A549 (cell line): ENCODE data around the gene REG3A. TPM values are rescaled to one million over a fixed set of nuclear protein-coding genes. Genes with fewer than 3 reads are reported as not detected.

Experiments
- ATAC-seq, 2 experiments: fragments of 200-7000 bp in 1 of 2; fragments of >200 bp in 1 of 2; cut with Nextera tagmentation in 1 of 2; cut with Tn5 transposase in 1 of 2; 3 replicates each; pipeline versions ENCODE4 v1.8.0 to v1.9.1; 2018 to 2020; ENCODE audit warnings: mild to moderate bottlenecking in 1 of 2, moderate library complexity in 1 of 2
- CTCF ChIA-PET: fragments of 300-600 bp; sonication (Branson Sonifier 250); formaldehyde crosslinking; extraction: SDS; loops from one replicate; lab custom pipeline; 2021; ENCODE audit warnings: antibody characterized with exemption, inconsistent platforms; lab: Yijun Ruan, JAX
- POLR2A ChIA-PET: fragments of 350-600 bp; formaldehyde crosslinking; extraction: SDS; loops from one replicate; lab custom pipeline; 2021; ENCODE audit warnings: antibody characterized with exemption, inconsistent platforms; lab: Yijun Ruan, JAX
- DNase-seq, 2 experiments: peaks; one replicate each; pipeline versions ENCODE4 v3.0.0 to v3.0.0-alpha.2; 2011 to 2016; ENCODE audit warnings: low read depth in 1 of 2, low spot score in 1 of 2
- FAIRE-seq: peaks from 2 replicates; lab custom pipeline; 2011; peaks lifted over from hg19 to GRCh38; lab: Jason Lieb, UNC
- H3K27ac ChIP-seq, 2 experiments: fragments of >200 bp; sonication (Bioruptor Twin); formaldehyde crosslinking; 3 replicates each; pipeline ENCODE4 v1.5.1; 2016 to 2017
- H3K4me1 ChIP-seq: fragments of >200 bp; sonication (Bioruptor Twin); formaldehyde crosslinking; 3 replicates; pipeline ENCODE4 v1.6.1; 2016
- H3K4me2 ChIP-seq: fragments of >200 bp; sonication (Bioruptor Twin); formaldehyde crosslinking; 3 replicates; pipeline ENCODE4 v1.6.1; 2016
- H3K4me3 ChIP-seq: fragments of >200 bp; sonication (Bioruptor Twin); formaldehyde crosslinking; 3 replicates; pipeline ENCODE4 v1.5.1; 2016
- H3K9me3 ChIP-seq: fragments of >200 bp; sonication (Bioruptor Twin); formaldehyde crosslinking; 3 replicates; pipeline ENCODE4 v1.6.1; 2016
- BCL3 ChIP-seq: fragments of >200 bp; sonication (Bioruptor Twin); formaldehyde crosslinking; IDR thresholded peaks from 3 replicates; pipeline ENCODE4 v1.6.1; 2016
- CHD2 ChIP-seq: fragments of 150-350 bp; IDR thresholded peaks from 2 replicates; pipeline ENCODE4 v1.6.1; 2014; ENCODE audit warnings: low read length; ENCODE audit not compliant: partially characterized antibody
- CTCF ChIP-seq: fragments of >200 bp; sonication (Bioruptor Twin); formaldehyde crosslinking; IDR thresholded peaks from 3 replicates; pipeline ENCODE4 v1.5.1; 2016
- E2F6 ChIP-seq: IDR thresholded peaks from 2 replicates; pipeline ENCODE4 v1.6.1; 2012; ENCODE audit warnings: low read depth, borderline replicate concordance
- FOSB ChIP-seq: fragments of 250-450 bp; sonication (Bioruptor Pico); IDR thresholded peaks from 2 replicates; pipeline ENCODE4 v1.5.0; 2020; ENCODE audit warnings: mild to moderate bottlenecking, moderate library complexity
- FOSL2 ChIP-seq, 2 experiments: fragments of 450-650 bp in 1 of 2; fragments of >200 bp in 1 of 2; sonication (Bioruptor Twin) in 1 of 2; formaldehyde crosslinking; IDR thresholded peaks; 2 replicates each; pipeline versions ENCODE4 v1.5.0 to v1.6.1; 2016 to 2020; ENCODE audit warnings: mild to moderate bottlenecking in 1 of 2, moderate library complexity in 1 of 2
- FOXS1 ChIP-seq: fragments of 250-450 bp; sonication (Bioruptor Pico); IDR thresholded peaks from 2 replicates; pipeline ENCODE4 v1.5.0; 2020; ENCODE audit warnings: mild to moderate bottlenecking, moderate library complexity
- HMGXB4 ChIP-seq: fragments of 250-450 bp; sonication (Bioruptor Pico); IDR thresholded peaks from 2 replicates; pipeline ENCODE4 v1.5.0; 2021; ENCODE audit warnings: mild to moderate bottlenecking, moderate library complexity, borderline replicate concordance
- HOXA7 ChIP-seq: fragments of 250-450 bp; sonication (Bioruptor Pico); IDR thresholded peaks from 2 replicates; pipeline ENCODE4 v1.5.0; 2020; ENCODE audit warnings: mild to moderate bottlenecking, moderate library complexity
- MAFK ChIP-seq: fragments of 450-650 bp; IDR thresholded peaks from 2 replicates; pipeline ENCODE4 v1.6.1; 2014; ENCODE audit not compliant: partially characterized antibody
- MAZ ChIP-seq: fragments of 150-350 bp; IDR thresholded peaks from 2 replicates; pipeline ENCODE4 v1.6.1; 2014; ENCODE audit warnings: antibody characterized with exemption, low read depth, low read length, borderline replicate concordance
- NR3C1 ChIP-seq: fragments of >200 bp; sonication (Bioruptor Twin); formaldehyde crosslinking; IDR thresholded peaks from 3 replicates; pipeline ENCODE4 v1.6.1; 2017
- PHF8 ChIP-seq: fragments of 200-600 bp; sonication (generic); IDR thresholded peaks from 2 replicates; pipeline ENCODE4 v1.6.1; 2016; ENCODE audit warnings: low read depth, mild to moderate bottlenecking, antibody characterized with exemption, moderate library complexity, borderline replicate concordance
- POLR2A ChIP-seq: IDR thresholded peaks from 2 replicates; pipeline ENCODE4 v1.6.1; 2012; ENCODE audit warnings: mild to moderate bottlenecking, low read length
- POLR2AphosphoS2 ChIP-seq: conservative IDR thresholded peaks from 2 replicates; pipeline ENCODE4 v1.6.1; 2012; ENCODE audit warnings: low read length, improper control_type of control experiment, inconsistent platforms
- SMC3 ChIP-seq: fragments of >200 bp; sonication (Bioruptor Twin); formaldehyde crosslinking; IDR thresholded peaks from 3 replicates; pipeline ENCODE4 v1.6.1; 2018; ENCODE audit warnings: inconsistent platforms
- SREBF2 ChIP-seq: fragments of 450-650 bp; IDR thresholded peaks from 2 replicates; pipeline ENCODE4 v1.6.1; 2014; ENCODE audit warnings: mild to moderate bottlenecking, moderate library complexity
- TP53 ChIP-seq: fragments of 250-450 bp; sonication (Bioruptor Pico); IDR thresholded peaks from 2 replicates; pipeline ENCODE4 v1.5.0; 2021; ENCODE audit warnings: mild to moderate bottlenecking, moderate library complexity
- USF2 ChIP-seq: fragments of 450-650 bp; IDR thresholded peaks from 2 replicates; pipeline ENCODE4 v1.6.1; 2014; ENCODE audit warnings: antibody characterized with exemption
- ZC3H11A ChIP-seq: fragments of 450-650 bp; IDR thresholded peaks from 2 replicates; pipeline ENCODE4 v1.6.1; 2014; ENCODE audit warnings: antibody characterized with exemption, mild to moderate bottlenecking
- ZSCAN20 ChIP-seq: fragments of 250-450 bp; sonication (Bioruptor Pico); IDR thresholded peaks from 2 replicates; pipeline ENCODE4 v1.8.0; 2022; ENCODE audit warnings: mild to moderate bottlenecking, moderate library complexity
- WGBS: methylation state at CpG from one replicate; pipeline ENCODE4 v1.1.6; 2017; ENCODE audit errors: missing lambda C conversion rate; 5-methylcytosine and 5-hydroxymethylcytosine counted together
- polyA plus RNA-seq, 4 experiments: library from polyadenylated mRNA; depleted of rRNA in 3 of 4; stranded (reverse); fragments of >200 nt; fragmentation: RNase III in 1 of 4; extraction: RNeasy Plus Mini Kit Qiagen cat#74134 plus additional on column Dnase treatment in 1 of 4; gene quantifications; 2 replicates in 3 of 4; 3 replicates in 1 of 4; pipeline ENCODE4 v1.2.3, GENCODE V29; 2011 to 2017

Gene REG3A
- polyA plus RNA-seq, 2 of the 4 experiments (the other 2 are of a cell fraction), result not detected

- no peak for DNase-seq
- ChIA-PET CTCF (no interaction called here), POLR2A (no interaction called here)
- Histone ChIP-seq H3K27ac (no peak overlapping the region), H3K9me3 (peaks cover 3% of the 10 kb centered on the region; the same call in 1 of the 3 replicates), H3K4me1 (no peaks in the 10 kb centered on the region), H3K4me2 (no peak overlapping the region), H3K4me3 (no peak overlapping the region)
- no peak for FAIRE-seq
- TF ChIP-seq USF2, result no peak
- no peak for TF ChIP-seq FOSL2 (IDR thresholded peaks at IDR 0.05)
- TF ChIP-seq FOSL2 (CRISPR knock-in tag; IDR thresholded peaks at IDR 0.05), result no peak
- TF ChIP-seq CHD2, result no peak
- TF ChIP-seq SMC3, result no peak
- TF ChIP-seq POLR2AphosphoS2, result no peak
- no peak for TF ChIP-seq HMGXB4 (CRISPR knock-in tag)
- TF ChIP-seq BCL3, result no peak
- TF ChIP-seq PHF8, result no peak
- ATAC-seq, result no peak
Measured at GRCh38 chr2:79129804-79130203, 29.7 kb downstream of the REG3A start.

GRCh38 chr2:79129260-79129659 is 30.3 kb downstream of the REG3A start:
- POLR2A ChIA-PET, result no interaction called here
- 13% methylated on average over 6 of the region's 6 CpGs for WGBS
- CTCF ChIA-PET, result no interaction called here
- no peak overlapping the region for H3K27ac ChIP-seq
- DNase-seq, result no peak
- H3K4me3 ChIP-seq, result no peak overlapping the region
- no peaks in the 10 kb centered on the region for H3K4me1 ChIP-seq
- TF ChIP-seq MAFK (no peak), POLR2AphosphoS2 (no peak), FOXS1 (CRISPR knock-in tag) (no peak), SMC3 (no peak), USF2 (no peak), TP53 (CRISPR knock-in tag) (no peak), CHD2 (no peak), POLR2A (no peak), PHF8 (no peak), ZSCAN20 (CRISPR knock-in tag) (no peak), MAZ (no peak), CTCF (no peak), FOSB (no peak), ZC3H11A (no peak), HOXA7 (no peak), FOSL2 (IDR thresholded peaks at IDR 0.05) (no peak), FOSL2 (CRISPR knock-in tag; IDR thresholded peaks at IDR 0.05) (no peak), SREBF2 (no peak), NR3C1 (no peak), E2F6 (no peak)
- peaks cover 3% of the 10 kb centered on the region; the same call in 1 of the 3 replicates for H3K9me3 ChIP-seq
- ATAC-seq, result no peak
- FAIRE-seq, result no peak
- no peak overlapping the region for H3K4me2 ChIP-seq
